Lower leg skin (tissue), 3 donors: ENCODE data around the gene TRAM2.

Experiments
- CTCF ChIP-seq, 3 donors: fragments of 450-650 bp; IDR thresholded peaks; one replicate each; pipeline ENCODE4 v1.5.1; 2016; ENCODE audit warnings: antibody characterized with exemption in 3 of 3, mild to moderate bottlenecking in 3 of 3, moderate library complexity in 2 of 3
- POLR2A ChIP-seq, 2 donors: fragments of 450-650 bp; IDR thresholded peaks; one replicate each; pipeline ENCODE4 v1.6.1; 2016 to 2017; ENCODE audit warnings: antibody characterized with exemption in 2 of 2, mild to moderate bottlenecking in 1 of 2, moderate library complexity in 1 of 2

GRCh38 chr6:52582996-52583395 is 6.1 kb upstream of the TRAM2 start:
- TF ChIP-seq CTCF (IDR thresholded peaks at IDR 0.05) (no peak), POLR2A (IDR thresholded peaks at IDR 0.05) (no peak)
